NAMALWA (cell line): ENCODE measurements around the gene ATOSB.
A peak's percentile ranks its signal among the peaks of the same experiment; 100 is the strongest.
"Not testable (repeated sequence)": the region's sequence is repeated elsewhere in the genome, so short reads cannot be mapped to it uniquely, and the experiment has no call there.

Experiments used
- DNase-seq: peaks from one replicate; pipeline ENCODE4 v3.0.0-alpha.2; 2015; ENCODE audit warnings: low spot score

Gene ATOSB, protein sequence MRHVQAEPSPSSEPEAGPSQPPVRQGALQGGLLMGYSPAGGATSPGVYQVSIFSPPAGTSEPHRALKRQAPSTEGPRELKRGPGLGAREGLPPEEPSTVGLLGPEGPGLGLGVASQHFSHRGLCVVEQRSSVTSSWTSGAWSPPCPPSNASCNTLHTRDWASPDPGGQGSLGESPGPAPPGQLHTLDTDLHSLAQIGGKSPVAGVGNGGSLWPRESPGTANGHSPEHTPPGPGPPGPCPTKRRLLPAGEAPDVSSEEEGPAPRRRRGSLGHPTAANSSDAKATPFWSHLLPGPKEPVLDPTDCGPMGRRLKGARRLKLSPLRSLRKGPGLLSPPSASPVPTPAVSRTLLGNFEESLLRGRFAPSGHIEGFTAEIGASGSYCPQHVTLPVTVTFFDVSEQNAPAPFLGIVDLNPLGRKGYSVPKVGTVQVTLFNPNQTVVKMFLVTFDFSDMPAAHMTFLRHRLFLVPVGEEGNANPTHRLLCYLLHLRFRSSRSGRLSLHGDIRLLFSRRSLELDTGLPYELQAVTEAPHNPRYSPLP

DNA sequence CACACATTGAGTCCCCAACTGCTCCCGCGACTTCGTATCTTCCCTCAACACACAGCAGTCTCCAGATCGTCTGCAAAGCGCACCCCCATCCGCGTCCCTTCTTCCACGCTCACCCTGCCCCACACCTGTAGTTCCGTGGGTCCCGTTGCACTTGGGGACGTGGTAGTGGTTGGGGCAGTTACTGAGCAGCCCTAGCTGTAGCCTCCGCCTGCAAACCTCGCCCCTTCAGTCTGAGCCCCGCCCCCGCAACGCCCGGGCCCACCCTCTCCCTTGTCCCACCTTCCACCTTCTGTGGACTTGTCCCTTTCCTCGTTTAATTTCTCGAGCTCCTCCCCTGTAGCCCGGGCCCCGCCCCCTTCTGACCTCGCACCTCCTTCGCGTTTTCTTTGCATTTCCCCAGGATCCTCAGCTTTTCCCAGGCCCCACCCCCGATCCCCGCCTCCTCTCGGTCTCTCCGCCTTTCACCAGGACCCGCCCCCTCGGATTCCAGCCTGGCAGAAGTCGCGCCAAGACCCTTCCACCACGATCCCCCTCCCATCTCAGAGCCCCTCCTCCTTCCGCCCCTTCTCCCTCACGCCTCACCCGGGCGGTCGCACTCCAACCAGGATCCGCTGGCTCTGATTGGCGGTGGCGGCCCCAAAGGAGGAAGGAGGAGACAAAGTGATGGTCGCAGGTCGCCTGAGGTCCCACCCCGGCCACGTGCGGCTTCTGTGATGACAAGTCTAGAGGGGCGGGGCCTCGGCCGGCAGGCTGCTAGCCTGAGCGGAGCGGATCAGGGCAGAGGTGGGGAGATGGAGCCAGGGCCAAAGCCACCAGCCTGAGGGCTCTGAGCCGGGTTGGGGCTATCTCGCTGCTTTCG is at the start of gene ATOSB:
TSS of gene ATOSB (minus strand) at position 183 of the 859 bp plus-strand sequence. CDS start 7,588 bp downstream, outside the sequence.
- DNase-seq = peak; percentile 98

DNA sequence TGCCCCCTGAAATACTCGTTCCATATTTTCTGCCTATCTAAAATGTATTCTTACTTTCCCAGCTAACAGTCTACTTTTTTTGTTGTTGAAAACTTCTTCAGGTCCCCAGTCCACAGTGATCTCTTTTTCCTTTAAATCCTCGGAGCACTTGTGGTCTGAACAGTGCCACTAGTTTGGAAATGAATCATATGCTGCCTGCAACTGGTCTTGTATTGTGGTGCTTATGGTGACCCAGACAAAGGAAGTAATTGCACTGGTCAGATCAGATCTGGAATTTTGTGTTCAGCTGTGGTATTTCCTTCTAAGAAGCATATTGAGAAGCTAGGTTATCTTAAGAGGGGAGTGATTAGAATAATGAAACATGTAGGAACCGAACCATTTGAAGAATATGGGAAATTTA is 49.0 kb upstream of the ATOSB start:
- no peak for DNase-seq

DNA sequence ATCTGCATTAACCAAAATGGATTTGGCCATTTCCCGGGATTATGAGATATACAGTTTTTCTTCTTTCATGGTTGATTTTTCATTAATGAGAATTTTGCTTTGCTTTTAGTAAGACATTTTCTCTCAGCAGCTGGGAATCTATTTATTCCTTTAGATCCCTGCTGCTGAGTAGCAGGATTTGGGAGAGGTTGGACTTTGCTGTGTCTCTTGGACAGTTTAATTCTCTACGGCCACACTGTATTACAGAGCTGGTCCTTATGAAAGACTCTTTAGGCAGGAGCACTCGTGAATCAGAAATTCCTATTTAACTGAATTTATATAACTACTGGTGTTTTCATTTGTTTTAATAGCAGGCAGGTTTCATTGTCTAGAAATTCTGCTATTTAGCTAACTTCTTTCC is 47.8 kb upstream of the ATOSB start:
- DNase-seq = no peak

DNA sequence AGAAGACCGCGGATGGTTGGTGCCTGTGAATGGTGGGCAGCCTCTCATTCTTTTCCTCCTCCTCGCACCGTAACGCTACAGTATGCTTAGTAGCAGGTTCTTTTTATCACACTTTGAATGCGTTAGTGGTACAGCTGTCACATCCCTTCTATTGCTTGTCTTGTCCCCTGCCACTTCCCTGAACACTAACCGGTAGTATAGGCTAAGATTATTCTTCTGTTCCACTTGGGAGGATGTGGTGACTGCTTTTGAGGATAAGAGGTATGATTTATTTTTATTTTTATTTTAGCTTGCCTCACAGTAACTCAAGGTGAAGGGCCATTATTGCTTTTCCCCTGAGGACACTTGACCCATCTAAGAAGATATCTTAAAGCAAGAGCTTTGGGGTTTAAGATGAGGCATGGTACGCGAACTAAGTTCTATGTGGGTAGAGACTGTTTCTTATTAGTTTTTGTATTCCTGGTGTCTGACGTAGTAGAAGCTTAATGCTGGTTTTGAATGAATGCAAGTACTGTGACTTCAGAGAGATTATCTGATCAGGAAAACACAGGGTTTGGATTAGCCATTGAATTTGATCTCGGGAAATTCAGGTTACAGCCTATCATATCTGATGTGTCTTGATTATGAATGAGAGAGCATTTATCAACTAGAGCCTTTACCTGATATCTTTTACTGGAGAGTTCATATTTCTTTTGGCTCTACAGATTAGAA is 47.1 kb upstream of the ATOSB start:
- no peak for DNase-seq

DNA sequence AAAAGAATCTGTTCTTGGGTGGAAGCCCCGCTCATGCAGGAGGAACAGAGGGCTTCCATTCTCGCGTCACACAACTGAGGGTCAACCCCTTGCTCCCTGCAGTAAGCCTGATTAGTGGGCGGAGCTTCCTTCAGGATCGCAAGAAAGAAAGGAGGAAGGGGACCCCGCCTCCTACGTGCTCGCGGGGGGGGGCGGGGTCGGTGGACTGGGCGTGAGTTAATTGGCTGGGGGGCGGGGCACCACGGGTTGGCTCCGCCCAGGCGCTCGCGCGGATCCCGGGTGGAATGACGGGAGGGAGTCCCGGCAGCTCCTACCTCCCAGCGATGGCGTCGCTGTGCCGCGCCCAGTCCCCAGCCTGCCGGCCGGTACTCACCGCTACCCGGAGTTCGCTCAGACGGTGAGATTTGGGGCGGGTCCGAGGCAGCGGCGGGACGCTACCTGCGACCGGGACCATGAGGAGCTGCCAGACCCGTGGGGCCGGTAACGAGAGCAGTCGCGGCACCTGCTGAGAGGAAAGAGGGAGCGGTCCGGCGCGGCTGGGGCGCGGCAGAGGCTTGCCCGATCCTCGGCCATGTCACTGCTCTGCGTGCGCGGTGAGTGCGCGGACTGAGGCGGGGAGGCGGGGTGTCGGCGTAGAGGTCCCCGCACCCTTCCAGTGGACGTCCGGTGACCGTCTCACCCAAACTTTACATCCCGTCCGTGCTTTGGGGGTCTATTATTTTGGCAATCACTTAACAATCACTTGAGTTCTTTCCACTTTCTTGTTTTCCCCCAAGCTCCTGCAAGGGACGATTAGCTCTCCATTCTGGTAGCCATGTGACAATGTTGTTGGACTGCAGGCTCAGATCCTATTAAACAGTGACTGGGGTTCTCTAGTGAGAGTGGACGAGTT is 46.3 kb upstream of the ATOSB start, which contains the start of gene UNC13B:
TSS of gene UNC13B (plus strand) at position 297 of the 892 bp plus-strand sequence. CDS start at position 572, 275 bp downstream.
- no peak for DNase-seq

DNA sequence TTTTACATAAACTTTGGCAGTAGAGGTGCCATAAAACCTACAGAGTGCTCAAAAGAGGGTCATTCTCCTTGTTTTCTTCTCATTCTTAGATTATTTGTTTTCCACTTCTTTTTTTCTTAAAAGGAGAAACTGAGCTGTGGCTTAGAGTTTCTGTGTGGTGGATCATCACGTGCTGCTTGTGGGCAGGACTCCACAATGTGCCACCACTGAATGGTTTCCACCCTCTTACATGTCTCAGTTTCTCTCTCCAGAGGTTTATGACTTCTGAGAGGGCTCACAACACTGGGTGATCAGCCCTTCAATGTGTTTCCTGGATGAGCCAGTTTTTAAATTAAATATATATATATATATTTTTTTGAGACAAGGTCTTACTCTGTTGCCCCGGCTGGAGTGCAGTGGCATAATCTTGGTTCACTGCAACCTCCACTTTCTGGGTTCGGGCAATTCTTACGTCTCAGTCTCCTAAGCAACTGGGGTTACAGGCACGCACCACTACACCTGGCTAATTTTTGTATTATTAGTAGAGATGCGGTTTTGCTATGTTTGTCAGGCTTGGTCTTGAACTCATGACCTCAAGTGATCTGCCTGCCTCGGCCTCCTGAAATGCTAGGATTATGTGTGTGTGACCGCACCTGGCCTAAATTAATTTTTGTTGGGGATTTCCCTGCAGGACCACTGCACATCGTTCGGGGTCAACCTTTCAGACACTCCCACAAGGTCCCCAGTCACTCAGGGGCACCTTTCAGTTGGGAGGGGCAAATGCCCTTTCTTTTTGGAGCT is 43.0 kb upstream of the ATOSB start:
- no peak for DNase-seq

DNA sequence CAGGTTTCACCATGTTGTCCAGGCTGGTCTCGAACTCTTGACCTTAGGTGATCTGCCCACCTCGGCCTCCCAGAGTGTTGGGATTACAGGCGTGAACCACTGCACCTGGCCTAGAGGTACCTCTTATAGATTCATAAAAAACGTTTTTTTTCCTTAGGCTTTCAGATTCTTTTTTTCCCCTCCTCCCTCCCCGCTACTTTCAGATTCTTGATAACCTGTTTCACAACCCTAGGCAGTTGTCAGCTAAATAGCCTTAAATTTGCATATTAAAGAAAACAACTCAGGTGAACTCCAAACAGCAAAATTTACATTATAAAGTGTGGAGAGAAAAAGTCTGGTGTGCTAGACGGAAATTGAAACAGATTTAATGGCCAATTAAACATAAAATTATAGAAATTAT is 42.2 kb upstream of the ATOSB start:
- not testable (repeated sequence) for DNase-seq

DNA sequence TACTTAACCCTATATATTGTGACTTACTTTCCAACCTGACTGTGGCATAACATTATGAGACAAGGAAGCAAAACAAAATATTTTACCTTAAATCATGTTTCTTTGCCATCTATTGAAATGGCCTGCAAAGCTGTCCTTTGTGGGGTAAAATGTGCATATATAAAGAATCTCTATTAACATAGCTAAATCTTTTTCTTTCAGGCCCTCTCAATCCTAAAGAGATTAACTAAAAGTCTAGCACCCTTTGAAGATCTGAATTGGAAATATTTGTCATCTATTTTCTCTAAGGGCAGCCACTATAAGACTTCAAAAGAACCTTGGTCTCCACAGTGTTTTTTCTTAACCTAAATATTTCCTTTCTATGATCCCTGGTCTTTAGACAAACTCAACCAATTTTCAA is 41.1 kb upstream of the ATOSB start:
- no peak for DNase-seq

DNA sequence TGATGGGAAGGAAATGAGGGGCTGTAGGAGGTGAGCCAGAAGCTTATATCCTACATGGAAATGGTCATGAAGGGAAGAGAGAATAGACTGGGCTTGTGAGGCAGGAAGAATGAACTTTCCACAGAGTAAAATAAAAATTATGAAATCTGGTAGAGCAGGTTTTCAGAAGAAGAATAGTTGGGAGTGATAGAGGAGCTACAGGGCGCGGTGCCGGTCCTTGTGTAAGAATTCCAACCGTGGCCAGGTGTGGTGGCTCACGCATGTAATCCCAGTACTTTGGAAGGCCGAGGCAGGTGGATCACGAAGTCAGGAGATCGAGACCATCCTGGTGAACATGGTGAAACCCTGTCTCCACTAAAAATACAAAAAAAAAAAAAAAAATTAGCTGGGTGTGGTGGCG is 37.3 kb upstream of the ATOSB start:
- no peak for DNase-seq

DNA sequence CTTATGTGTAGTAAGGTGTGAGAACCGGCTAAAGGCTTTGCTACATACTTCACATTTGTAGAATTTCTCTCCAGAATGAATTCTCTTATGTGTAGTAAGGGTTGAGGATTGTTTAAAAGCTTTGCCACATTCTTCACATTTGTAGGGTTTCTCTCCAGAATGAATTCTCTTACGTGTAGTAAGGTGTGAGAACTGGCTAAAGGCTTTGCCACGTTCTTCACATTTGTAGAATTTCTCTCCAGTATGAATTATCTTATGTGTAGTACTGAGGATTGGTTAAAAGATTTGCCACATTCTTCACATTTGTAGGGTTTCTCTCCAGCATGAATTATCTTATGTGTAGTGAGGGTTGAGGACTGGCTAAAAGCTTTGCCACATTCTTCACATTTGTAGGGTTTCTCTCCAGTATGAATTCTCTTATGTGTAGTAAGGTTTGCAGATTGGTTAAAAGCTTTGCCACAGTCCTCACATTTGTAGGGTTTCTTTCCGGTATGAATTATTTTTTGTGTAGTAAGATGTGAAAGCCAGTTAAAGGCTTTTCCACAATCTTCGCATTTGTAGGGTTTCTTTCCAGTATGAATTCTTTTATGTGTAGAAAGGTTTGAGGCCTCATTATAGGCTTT is 32.4 kb upstream of the ATOSB start:
- not testable (repeated sequence) for DNase-seq

DNA sequence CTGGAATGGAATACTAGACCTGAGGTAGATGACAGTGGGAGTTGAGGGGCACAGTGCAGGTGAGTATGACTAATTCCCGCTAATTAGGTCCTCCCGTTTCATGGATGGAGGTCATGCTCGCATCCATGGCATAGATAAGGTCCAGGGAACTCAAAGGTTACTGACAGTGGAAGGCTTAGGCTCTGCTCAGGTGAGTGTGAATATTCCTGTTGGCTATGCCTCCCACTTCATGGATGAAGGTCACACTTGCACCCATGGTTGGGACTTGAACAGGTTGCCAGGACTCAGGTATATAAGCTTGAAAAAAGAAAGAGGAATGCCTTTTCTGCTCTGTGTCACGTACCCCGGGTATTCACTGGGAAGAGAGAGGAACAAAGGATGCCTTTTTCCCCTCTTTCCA is 26.4 kb upstream of the ATOSB start:
- DNase-seq = no peak

DNA sequence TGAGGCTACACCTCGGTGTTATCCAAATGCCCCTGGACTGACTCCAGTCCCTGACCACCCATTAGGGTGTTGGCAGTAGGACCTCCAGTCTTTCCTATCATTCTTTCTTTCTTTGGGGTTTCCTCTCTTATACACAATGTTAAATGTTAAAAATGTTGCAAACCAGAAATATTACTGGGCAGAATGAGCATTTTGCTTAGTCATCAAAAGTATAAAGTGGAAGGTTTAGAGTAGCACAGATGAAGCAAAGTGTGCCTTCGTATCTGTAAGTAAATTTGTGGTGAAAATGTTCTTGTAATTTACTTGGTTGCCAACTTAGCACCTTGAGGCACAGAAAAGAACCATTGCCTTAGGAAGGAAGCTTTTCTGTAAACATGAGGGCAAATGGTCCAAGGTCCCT is 24.4 kb upstream of the ATOSB start:
- no peak for DNase-seq

DNA sequence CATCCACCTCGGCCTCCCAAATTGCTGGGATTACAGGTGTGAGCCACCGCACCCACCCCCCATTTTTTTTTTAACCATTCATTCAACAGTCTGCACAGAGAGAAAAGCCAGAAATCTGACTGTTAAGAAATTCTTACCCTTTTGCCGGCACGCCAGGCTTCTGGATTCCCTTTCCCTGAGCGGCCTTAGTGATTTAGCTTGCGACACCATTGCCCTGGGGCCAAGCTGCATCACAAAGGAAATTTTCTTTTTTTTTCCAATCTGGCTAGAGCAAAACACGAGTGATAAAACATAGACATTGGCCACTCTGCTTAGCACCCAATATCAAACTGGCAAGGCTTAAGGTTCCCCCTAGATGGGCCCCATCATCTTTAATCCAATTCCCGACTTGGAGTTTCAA is 21.2 kb upstream of the ATOSB start:
- DNase-seq = no peak

DNA sequence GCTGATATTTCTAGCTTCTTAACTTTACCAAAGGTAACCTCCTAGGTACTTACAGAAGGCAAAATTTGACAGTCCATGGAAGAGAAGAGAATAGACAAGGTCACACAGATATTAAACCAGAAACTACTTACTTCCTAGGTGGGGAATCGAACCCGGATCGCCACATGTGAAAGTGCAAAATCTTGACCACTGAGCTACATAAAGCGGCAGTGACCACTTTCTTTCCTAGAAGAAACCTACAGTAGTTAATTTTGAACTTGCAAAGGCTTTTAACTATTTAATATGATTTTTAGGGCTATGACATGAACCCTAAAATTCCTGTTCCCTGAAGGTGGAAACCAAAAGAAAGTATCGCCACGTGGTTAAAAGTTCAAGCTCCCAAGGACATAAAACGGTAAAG is 20.3 kb upstream of the ATOSB start:
- DNase-seq = no peak

DNA sequence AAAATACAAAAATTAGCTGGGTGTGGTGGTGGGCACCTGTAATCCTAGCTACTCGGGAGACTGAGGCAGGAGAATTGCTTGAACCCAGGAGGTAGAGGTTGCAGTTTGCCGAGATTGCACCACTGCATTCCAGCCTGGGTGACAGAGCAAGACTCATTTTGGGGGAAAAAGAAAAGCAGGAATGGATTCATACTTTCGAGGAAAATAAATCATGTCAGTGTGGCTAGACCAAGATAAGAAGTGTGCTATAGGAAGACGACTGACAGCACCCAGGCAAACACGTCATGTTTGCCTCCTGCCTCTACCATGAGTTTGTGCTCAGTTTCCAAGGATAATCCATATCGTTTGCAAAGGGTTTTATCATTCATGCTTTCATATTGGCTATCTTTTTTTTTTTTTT is 19.3 kb upstream of the ATOSB start:
- DNase-seq = no peak

DNA sequence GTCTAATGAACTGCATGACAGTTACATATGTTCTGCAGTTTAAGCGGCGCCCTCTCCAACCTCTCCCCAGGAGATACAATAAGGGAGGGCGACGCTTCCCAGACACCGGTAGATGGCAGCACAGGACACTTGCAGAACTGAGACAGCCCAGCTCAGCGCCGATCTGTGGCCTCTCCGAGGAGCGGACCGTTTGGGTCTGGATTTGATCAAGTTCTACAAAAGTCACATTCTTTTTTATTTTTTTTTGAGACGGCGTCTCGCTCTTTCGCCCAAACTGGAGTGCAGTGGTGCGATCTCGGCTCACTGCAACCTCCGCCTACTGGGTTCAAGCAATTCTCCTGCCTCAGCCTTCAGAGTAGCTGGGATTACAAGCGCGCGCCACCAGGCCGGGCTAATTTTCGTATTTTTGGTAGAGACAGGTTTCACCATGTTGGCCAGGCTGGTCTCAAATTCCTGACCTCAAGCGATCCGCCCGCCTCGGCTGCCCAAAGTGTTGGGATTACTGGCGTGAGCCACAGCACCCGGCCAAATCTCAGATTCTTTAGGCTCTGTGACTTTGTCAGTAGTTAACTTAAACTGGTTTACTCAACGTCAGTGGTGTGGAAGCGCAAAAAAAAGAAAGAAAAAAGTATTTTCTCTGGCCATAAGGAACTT is 1.4 kb upstream of the ATOSB start:
- DNase-seq = peak; percentile 96

DNA sequence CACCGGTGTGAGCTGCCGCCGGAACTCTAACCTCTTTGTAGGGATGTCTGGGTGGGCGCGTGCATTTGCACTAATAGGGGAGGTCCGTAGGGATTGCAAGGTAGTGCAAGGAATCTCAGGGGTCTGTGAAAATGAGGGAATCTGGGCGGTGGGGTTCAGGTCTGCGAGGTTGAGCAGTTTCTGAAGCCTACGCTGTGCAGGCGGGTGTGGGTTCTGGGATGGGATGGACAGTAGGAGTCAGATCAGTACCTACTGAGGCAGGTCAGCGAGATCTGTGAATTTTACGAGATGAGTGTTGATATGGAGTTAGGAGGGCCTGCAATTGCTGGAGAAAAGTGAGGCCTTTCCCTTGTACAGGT is 856 bp upstream of the ATOSB start:
- no peak for DNase-seq

DNA sequence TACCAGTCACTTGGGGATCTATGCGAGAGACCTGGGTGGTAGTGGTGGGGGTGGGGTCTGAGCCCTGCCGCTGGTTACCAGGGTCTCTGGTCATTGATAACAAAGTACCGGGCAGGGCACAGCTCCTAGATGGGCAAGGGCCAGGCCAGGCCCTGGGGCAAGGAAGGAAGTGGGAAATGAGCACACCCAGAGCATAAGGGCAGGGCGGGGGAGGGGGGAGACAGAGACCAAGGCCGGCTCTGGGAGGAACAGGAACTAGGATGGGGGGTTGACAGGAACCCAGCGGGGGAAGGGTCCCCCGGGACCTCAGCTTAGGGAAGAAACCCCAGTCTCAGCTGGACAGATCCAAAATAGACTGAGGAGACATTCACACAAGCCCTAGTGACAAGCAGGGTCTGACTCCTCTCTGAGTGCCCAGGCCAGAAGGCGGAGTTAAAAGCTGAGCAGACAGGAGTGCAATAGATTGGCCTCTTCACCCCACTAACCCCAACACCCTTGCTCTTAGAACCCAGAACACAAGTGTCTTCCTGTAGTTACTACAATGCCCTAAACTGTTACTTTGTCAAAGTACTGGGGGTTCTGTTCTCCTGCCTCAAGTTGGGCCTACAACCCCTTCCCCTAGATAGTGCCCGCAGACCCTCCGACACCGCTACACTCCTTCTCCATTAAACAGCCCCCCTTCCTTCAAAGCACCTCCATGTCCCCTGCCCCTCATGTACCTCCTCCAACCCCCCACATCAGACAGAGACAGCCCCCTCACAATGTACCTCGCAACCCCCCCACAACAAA is 628 bp downstream of the ATOSB start:
- peak; percentile 73 for DNase-seq
